ENCODE data around the gene SNRK.

The SNRK gene

GRCh38 chr3:43317461-43318316, 31.3 kb downstream of the SNRK start:
- DNase-seq = no peak

- no peak for DNase-seq
Observed at GRCh38 chr3:43319376-43319775, 33.0 kb downstream of the SNRK start.

- no peak for DNase-seq
Observed at GRCh38 chr3:43319794-43320193, 33.5 kb downstream of the SNRK start.

GRCh38 chr3:43320288-43320687, 33.9 kb downstream of the SNRK start:
- DNase-seq = no peak

GRCh38 chr3:43323541-43323940, 37.2 kb downstream of the SNRK start:
- no peak for DNase-seq

- peak; percentile 77 to 80 for DNase-seq
Observed at GRCh38 chr3:43326891-43327581, 40.7 kb downstream of the SNRK start.

- peak; percentile 50 to 59 for DNase-seq
Observed at GRCh38 chr3:43327582-43327979, 41.2 kb downstream of the SNRK start.

GRCh38 chr3:43328653-43329052, 42.3 kb downstream of the SNRK start:
- no peak for DNase-seq

- DNase-seq = no peak
Observed at GRCh38 chr3:43330981-43331380, 44.6 kb downstream of the SNRK start.

GRCh38 chr3:43331381-43331780, 45.0 kb downstream of the SNRK start:
- peak; percentile 25 to 52 for DNase-seq

- DNase-seq = peak; percentile 24 to 48
Observed at GRCh38 chr3:43334976-43335375, 48.6 kb downstream of the SNRK start.

- no peak for DNase-seq
Observed at GRCh38 chr3:43335799-43336198, 49.5 kb downstream of the SNRK start.

GRCh38 chr3:43338295-43338694, 52.0 kb downstream of the SNRK start:
- no peak for DNase-seq

- no peak for DNase-seq
Observed at GRCh38 chr3:43340403-43340802, 54.1 kb downstream of the SNRK start.

GRCh38 chr3:43341788-43342187, 55.4 kb downstream of the SNRK start:
- no peak for DNase-seq

GRCh38 chr3:43343185-43343584, 56.8 kb downstream of the SNRK start:
- DNase-seq = no peak

- no peak for DNase-seq
Observed at GRCh38 chr3:43343815-43344214, 57.5 kb downstream of the SNRK start.

- DNase-seq = no peak
Observed at GRCh38 chr3:43344520-43344919, 58.2 kb downstream of the SNRK start.

GRCh38 chr3:43345246-43345645, 58.9 kb downstream of the SNRK start:
- no peak for DNase-seq

GRCh38 chr3:43345877-43346276, 59.5 kb downstream of the SNRK start:
- no peak for DNase-seq

GRCh38 chr3:43346978-43347749, 60.8 kb downstream of the SNRK start:
- no peak for DNase-seq

GRCh38 chr3:43347774-43348173, 61.4 kb downstream of the SNRK start:
- no peak for DNase-seq

GRCh38 chr3:43348350-43348749, 62.0 kb downstream of the SNRK start:
- DNase-seq = no peak
